OCI-LY7 (cell line): ENCODE measurements around the gene SLC12A3.

Source experiments
- EZH2phosphoT487 ChIP-seq: fragments of 200-600 bp; sonication (generic); IDR thresholded peaks from 2 replicates; pipeline ENCODE4 v1.6.1; 2018; ENCODE audit warnings: low read depth, borderline replicate concordance, mild to moderate bottlenecking, mixed run types, antibody characterized with exemption, low read length, moderate library complexity, mixed read lengths
- TF ChIP-seq, protein P1 (sequence below): fragments of 200-600 bp; sonication (generic); conservative IDR thresholded peaks from 2 replicates; pipeline ENCODE4 v1.5.1; 2014; ENCODE audit warnings: mild to moderate bottlenecking, antibody characterized with exemption, low read length, moderate library complexity, mixed read lengths

- TF ChIP-seq, protein P1, sequence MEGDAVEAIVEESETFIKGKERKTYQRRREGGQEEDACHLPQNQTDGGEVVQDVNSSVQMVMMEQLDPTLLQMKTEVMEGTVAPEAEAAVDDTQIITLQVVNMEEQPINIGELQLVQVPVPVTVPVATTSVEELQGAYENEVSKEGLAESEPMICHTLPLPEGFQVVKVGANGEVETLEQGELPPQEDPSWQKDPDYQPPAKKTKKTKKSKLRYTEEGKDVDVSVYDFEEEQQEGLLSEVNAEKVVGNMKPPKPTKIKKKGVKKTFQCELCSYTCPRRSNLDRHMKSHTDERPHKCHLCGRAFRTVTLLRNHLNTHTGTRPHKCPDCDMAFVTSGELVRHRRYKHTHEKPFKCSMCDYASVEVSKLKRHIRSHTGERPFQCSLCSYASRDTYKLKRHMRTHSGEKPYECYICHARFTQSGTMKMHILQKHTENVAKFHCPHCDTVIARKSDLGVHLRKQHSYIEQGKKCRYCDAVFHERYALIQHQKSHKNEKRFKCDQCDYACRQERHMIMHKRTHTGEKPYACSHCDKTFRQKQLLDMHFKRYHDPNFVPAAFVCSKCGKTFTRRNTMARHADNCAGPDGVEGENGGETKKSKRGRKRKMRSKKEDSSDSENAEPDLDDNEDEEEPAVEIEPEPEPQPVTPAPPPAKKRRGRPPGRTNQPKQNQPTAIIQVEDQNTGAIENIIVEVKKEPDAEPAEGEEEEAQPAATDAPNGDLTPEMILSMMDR, result no peak
- no peak for TF ChIP-seq EZH2phosphoT487
Observed at GRCh38 chr16:56927471-56927870, 62.5 kb downstream of the SLC12A3 start.
